NCI-H1694 treated with DMSO at 0.1 percent for 48 hours (cell line): Measurements from ENCODE around the gene HUS1.
"Not testable (repeated sequence)": the region's sequence is repeated elsewhere in the genome, so short reads cannot be mapped to it uniquely, and the experiment has no call there.

Experiments used
- DNase-seq: peaks from one replicate; lab custom pipeline; 2025; lab: John Stamatoyannopoulos, UW

HUS1 gene

DNA sequence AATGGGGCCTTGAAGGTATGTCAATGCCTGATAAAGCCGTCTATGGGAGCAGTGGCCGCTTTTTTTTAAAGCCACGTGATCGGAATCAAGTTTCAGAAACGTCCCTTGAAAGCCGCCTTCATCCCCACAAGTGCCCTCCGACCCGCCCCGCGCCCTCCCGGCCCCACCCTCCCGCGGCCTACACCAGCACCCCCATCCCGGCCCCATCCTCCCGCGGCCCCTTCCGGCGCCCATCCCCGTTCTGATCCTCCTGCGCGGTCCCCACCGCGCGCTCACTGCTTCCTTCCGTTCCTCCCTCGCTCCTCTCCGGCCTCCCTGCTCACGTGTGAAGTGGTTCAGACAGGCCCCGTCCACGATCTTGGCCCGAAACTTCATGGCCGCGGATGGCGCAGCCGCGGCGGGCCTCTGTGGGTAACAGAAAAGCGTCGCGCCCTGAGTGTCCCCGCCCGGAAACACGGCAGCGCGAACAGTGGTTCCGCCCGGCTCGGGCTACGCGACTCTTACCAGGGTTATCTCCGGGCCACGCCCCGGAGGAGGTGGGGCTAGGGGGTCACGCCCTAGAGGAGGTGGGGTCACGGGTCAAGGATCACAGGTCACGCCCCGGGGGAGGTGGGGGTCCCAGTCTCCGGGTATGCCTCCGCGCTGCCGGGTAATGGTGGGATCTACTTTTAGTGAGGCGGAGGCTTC is at the start of gene HUS1:
Gene HUS1 (minus strand): TSS at position 471 of the 687 bp plus-strand sequence. CDS start 96 bp downstream, at position 375.
- DNase-seq: peak; percentile 89

DNA sequence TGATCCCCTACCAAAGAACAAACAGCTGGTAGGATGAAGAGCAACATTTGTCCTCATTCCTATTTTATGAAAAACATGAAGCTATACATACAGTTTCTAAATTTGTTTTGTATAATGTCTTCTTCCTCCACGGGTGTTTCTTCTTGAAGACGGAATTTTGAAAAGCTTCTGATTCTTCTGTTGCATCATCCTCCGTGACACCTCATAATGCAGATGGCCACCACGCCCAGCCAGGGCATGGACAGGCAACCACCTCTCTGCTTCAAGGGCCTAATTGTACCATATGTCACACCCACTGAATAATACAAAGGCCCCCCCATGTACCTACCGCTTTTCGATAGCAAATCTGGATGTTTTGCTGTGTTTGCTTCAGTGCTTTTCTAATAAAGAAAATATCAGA is 49.5 kb upstream of the HUS1 start, which contains the start of gene SUN3:
Gene SUN3 (minus strand): TSS at position 170 of the 400 bp plus-strand sequence. CDS start 169 bp downstream, at position 1.
- no peak for DNase-seq

GRCh38 chr7:48025624-48026023 is 46.2 kb upstream of the HUS1 start:
- no peak for DNase-seq

GRCh38 chr7:48017674-48018073 is 38.3 kb upstream of the HUS1 start:
- no peak for DNase-seq

DNA sequence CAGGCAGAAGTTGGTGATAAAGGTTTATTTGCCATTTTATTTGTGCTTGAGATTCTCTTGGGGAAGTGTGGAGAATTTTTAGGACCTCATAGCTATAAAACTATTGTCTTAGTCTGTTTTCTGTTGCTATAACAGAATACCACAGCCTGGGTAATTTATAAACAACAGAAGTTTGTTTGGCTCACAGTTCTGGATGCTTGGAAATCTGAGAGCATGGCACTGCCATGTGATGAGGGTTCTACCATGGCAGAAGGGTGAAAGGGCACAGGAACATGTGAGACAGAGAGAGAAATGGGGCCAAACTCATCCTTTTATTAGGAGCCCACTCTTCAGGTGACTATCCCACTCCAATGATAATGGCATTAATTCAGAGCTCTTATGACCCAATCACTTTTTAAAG is 37.2 kb upstream of the HUS1 start:
- no peak for DNase-seq

- DNase-seq: no peak
These were observed 32.5 kb upstream of the HUS1 start for GRCh38 chr7:48011951-48012350.

DNA sequence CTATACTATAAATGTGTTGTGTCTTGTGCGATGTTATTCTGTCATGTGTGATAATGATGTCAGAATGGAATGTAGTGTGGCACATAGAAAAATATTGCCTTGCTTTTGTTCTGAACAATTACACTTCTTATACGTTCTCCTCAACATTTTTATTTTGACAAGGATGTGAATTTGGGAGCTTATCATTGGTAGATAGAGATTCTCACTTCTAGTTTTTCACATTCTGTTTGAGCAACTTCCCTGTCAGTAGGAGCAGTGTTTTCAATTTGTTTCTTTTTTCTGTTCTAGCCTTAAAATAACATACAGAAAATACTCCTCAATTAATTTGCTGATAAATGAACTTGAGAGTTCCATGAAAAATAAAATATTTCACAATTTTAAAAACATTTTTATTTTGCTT is 31.9 kb upstream of the HUS1 start:
- no peak for DNase-seq

DNA sequence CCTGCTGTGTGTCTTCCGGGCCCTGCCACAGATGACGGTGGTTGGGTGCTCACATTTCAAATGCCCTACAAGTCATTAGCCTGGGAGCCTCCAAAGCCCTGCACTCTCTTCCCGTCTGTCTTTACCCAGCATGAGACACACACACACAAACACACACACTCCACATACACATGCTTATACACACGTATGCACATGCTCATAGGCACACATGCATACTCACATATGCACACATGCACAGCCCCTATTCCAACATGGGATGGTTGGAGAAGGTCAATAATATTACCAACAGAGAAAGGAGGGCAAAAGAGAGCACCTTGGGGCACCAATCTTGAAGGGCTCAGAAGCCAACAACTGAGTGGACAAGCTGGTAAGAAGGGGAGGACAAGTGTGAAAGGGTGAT is 30.5 kb upstream of the HUS1 start:
- no peak for DNase-seq

GRCh38 chr7:48009257-48009656 is 29.8 kb upstream of the HUS1 start:
- no peak for DNase-seq

GRCh38 chr7:48006866-48007265 is 27.5 kb upstream of the HUS1 start:
- DNase-seq: no peak

DNA sequence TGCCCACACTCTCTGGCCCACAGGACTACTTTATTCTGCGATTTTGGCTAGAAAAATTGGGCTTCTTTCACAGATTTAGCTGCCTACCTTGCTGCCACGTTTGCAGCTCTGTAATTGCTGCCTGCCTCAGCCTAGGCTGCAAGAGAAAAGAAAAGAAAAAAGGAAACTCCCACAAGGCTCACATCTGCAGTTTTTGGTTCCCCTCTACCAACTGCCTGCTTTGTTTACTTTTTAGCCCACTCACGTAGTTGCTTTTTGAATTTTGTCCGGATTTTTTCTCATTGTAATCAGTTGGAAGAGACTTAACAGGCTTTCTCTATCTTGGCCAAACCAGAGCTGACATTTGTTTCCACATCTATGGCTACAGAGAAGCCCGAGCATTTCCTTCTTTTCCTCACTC is 25.2 kb upstream of the HUS1 start:
- no peak for DNase-seq

DNA sequence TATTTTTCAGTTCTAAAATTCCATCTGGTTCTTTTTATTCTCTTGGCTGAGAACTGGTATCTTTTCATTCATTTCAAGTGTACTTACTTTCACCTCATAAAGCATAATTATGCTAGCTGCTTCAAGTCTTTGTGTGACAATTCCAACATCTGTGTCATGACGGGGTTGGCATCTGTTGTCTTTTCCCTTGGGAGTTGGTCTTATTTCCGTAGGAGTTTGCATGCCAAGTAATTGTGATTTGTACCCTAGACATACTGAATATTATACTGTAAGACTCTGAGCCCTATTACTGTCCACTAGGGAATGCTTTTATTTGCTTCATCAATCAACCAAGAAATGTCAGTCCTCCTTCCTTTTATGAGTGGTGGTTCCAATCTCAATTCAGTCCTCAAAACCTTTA is 24.6 kb upstream of the HUS1 start:
- DNase-seq: peak; percentile 46

DNA sequence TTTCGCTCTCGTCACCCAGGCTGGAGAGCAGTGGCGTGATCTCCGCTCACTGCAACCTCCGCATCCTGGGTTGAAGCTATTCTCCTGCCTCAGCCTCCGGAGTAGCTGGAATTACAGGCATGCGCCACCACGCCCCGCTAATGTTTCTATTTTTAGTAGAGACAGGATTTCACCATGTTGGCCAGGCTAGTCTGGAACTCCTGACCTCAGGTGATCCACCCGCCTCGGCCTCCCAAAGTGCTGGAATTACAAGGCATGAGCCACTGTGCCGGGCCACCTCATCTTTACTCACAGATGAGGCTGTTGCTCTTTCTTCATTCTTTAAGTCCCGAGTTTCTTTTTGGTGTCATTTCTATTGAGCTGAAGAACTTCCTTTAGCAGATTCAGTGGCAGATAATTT is 20.7 kb upstream of the HUS1 start:
- not testable (repeated sequence) for DNase-seq

- DNase-seq: no peak
These were observed 20.0 kb upstream of the HUS1 start for GRCh38 chr7:47999413-47999812.

DNA sequence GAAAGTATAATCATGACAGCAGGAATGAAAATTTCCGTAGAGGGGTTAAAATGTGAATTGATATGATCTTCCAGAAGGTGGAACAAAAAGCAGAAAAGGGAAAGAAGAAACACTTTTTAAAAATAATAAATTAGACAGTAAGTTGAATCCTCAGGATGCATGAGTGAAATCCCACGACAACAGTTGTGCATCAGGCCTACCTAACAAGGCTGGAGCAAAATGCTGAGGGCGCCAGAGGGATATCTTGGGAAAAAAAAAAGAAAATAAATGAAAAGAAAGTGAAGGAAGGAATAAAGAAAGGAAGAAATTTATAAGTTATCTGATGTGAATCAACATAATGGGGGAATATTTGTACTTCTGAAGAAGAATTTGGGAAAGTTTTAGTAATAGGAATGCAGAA is 13.0 kb upstream of the HUS1 start:
- no peak for DNase-seq

- peak; percentile 13 for DNase-seq
These were observed 12.4 kb upstream of the HUS1 start for GRCh38 chr7:47991741-47992311.

DNA sequence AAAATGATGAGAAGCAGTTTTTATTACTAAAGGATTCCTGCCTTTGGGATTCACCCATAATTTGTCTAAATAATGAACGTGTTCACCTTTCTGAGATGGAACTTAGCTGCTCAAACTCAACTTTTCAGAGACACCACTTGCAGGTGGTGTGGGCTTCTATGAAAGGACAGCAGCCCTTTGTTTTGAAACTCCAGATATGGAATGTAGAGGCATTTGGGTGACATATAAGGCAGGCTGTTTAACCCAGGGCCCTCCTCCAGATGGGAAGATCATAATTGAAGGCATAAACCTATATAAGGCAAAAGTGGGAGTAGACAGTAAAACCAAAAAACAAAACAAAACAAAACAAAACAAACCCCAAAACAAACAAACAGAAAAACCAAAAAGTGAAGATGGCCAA is 11.9 kb upstream of the HUS1 start:
- DNase-seq: no peak

DNA sequence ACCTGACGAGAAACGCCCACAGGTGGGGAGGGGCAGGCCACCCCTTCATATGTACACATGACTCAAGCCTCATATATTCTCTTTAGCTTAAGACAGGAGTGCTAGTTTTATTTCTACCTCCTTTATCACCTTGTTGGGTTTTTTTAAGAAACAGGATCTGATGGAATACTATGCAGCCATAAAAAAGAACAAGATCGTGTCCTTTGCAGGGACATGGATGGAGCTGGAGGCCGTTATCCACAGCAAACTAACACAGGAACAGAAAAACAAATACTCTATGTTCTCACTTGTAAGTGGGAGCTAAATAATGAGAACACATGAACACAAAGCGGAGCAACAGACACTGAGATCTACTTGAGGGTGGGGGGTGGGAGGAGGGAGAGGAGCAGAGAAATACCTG is 11.2 kb upstream of the HUS1 start:
- DNase-seq: no peak

GRCh38 chr7:47989607-47990400 is 10.4 kb upstream of the HUS1 start:
- DNase-seq: not testable (repeated sequence)

GRCh38 chr7:47988496-47989386 is 9.3 kb upstream of the HUS1 start:
- no peak for DNase-seq

DNA sequence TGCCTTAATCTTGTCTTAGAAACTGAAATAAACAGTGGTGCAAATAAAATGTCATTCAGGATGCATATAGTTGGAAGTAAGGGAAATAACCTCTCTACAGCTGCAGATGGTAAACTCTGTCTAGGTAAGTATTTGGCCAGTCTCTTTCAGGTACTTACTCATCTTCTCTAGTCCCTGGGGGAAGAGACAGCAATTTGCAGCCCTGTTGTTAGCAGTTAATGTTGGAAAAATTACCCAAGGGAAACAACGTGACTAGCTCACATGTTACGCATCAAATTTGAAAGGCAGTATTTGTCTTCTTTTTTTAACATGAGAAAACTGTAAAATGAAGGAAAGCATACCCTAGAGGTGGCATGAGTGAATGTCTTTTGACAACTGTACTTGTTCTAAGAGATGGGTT is 3.2 kb upstream of the HUS1 start:
- DNase-seq: no peak

DNA sequence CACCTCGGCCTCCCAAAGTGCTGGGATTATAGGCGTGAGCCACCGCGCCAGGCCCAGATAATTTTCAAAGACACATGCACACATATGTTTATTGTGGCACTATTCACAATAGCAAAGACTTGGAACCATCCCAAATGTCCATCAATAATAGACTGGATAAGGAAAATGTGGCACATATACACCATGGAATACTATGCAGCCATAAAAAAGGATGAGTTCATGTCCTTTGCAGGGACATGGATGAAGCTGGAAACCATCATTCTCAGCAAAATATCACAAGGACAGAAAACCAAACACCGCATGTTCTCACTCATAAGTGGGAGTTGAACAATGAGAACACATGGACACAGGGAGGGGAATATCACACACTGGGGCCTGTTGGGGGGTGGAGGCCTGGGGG is 1.2 kb upstream of the HUS1 start:
- DNase-seq: not testable (repeated sequence)
